Astrocyte of the spinal cord (primary cell): ENCODE results near the gene POC1A.

Experiments used
- DNase-seq: peaks from one replicate; pipeline ENCODE4 v3.0.0; 2011; ENCODE audit warnings: low read depth, low spot score
- H3K4me3 ChIP-seq: 2 replicates; pipeline ENCODE4 v1.5.1; 2011; ENCODE audit warnings: low read depth, mild to moderate bottlenecking, low read length, moderate library complexity
- CTCF ChIP-seq: IDR thresholded peaks from 2 replicates; pipeline ENCODE4 v1.5.1; 2012; ENCODE audit warnings: low read depth, mild to moderate bottlenecking, low read length, inconsistent platforms
- in situ Hi-C: cut with HindIII; loops from 2 replicates; pipeline ENCODE4 v1.10.0; 2017; ENCODE audit warnings: low sequenced_read_pairs

POC1A gene

GRCh38 chr3:52110502-52110901, 43.7 kb downstream of the POC1A start:
- no peak overlapping the region for H3K4me3 ChIP-seq
- no peak for DNase-seq
- TF ChIP-seq CTCF, result no peak
- in situ Hi-C loops, result no loop called here

- peak; percentile 45 for DNase-seq
- in situ Hi-C loops, result no loop called here
- no peak overlapping the region for H3K4me3 ChIP-seq
- TF ChIP-seq CTCF, result no peak
These were observed 44.5 kb downstream of the POC1A start for GRCh38 chr3:52109611-52110301.

- no peak for DNase-seq
- H3K4me3 ChIP-seq, result no peak overlapping the region
- in situ Hi-C loops, result no loop called here
- peak; percentile 29 for TF ChIP-seq CTCF
These were observed 45.7 kb downstream of the POC1A start for GRCh38 chr3:52108302-52109232.

- no peak overlapping the region for H3K4me3 ChIP-seq
- in situ Hi-C loops, result no loop called here
- no peak for TF ChIP-seq CTCF
- DNase-seq, result no peak
These were observed 47.1 kb downstream of the POC1A start for GRCh38 chr3:52106951-52107611.

GRCh38 chr3:52104684-52105640, 49.3 kb downstream of the POC1A start:
- no peak for DNase-seq
- in situ Hi-C loops, result no loop called here
- no peak for TF ChIP-seq CTCF
- H3K4me3 ChIP-seq, result no peak overlapping the region
